GM23338 (cell line): ENCODE data around the gene CABLES1.

ENCODE experiments used
- CTCF ChIP-seq, 2 experiments: fragments of 200-600 bp in 1 of 2; sonication (generic) in 1 of 2; conservative IDR thresholded peaks; 2 replicates each; pipeline versions ENCODE4 v1.5.1 to v1.6.1; 2016 to 2017; ENCODE audit warnings: antibody characterized with exemption in 2 of 2, low read depth in 2 of 2, mild to moderate bottlenecking in 2 of 2, moderate library complexity in 1 of 2
- EZH2phosphoT487 ChIP-seq: fragments of 200-600 bp; sonication (generic); IDR thresholded peaks from one replicate; pipeline ENCODE4 v1.8.1; 2018; ENCODE audit warnings: antibody characterized with exemption; ENCODE audit not compliant: unreplicated experiment
- POLR2AphosphoS5 ChIP-seq: IDR thresholded peaks from 2 replicates; pipeline ENCODE4 v1.6.1; 2016; ENCODE audit warnings: antibody characterized with exemption, low read depth
- REST ChIP-seq: IDR thresholded peaks from one replicate; pipeline ENCODE4 v1.6.1; 2018; ENCODE audit warnings: antibody characterized with exemption; ENCODE audit not compliant: unreplicated experiment

DNA sequence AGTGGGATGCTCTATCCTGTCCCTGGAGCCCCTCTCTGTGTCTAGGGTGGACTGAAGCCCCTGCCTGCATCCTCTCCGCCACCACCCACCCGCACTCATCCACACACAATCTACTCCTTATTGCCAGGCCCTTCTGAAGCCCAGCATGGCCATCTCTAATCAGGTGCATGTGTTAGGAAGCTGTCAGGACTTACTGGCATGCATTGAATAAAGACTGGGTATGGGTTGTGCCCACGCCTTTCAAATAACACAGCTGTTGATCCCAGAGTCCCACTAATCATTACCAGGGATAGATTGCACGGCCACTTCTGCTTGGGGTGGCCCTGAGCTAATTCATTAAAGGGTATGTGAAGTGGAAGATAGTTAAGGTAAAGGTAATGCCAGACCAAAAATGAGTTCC lies 88.4 kb downstream of the CABLES1 start:
- TF ChIP-seq REST: no peak
- TF ChIP-seq CTCF (conservative IDR thresholded peaks at IDR 0.05; ENCODE audit: low read depth in 2 of 2): no peak
- TF ChIP-seq EZH2phosphoT487: no peak
- no peak for TF ChIP-seq POLR2AphosphoS5
